CD8-positive, alpha-beta memory T cell (primary cell): ENCODE measurements around the gene OR2G3. TPM values are rescaled to one million over a fixed set of nuclear protein-coding genes. Genes with fewer than 3 reads are reported as not detected.

Experiments
- CTCF ChIA-PET: fragments of 350-600 bp; sonication (Branson Sonifier 250); formaldehyde crosslinking; loops from one replicate; lab custom pipeline; 2021; ENCODE audit warnings: antibody characterized with exemption; lab: Charles Lee
- POLR2A ChIA-PET: fragments of 350-600 bp; sonication (Branson Sonifier 250); formaldehyde crosslinking; loops from one replicate; lab custom pipeline; 2021; ENCODE audit warnings: antibody characterized with exemption; lab: Charles Lee
- DNase-seq, 5 donors: peaks; one replicate each; pipeline versions ENCODE4 v3.0.0 to v3.0.0-alpha.2; 2020 to 2022; ENCODE audit warnings: mixed read lengths in 1 of 5
- H3K27ac ChIP-seq: one replicate; pipeline ENCODE4 v1.7.0; 2013; ENCODE audit warnings: low read depth, mild to moderate bottlenecking, low read length, moderate library complexity
- H3K27me3 ChIP-seq: 2 replicates; pipeline ENCODE4 v1.7.0; 2013; ENCODE audit warnings: low read length, mild to moderate bottlenecking; ENCODE audit not compliant: insufficient read depth, poor library complexity, severe bottlenecking
- H3K36me3 ChIP-seq: 2 replicates; pipeline ENCODE4 v1.7.0; 2013; ENCODE audit warnings: mild to moderate bottlenecking, low read length, moderate library complexity; ENCODE audit not compliant: insufficient read depth
- H3K4me1 ChIP-seq: 2 replicates; pipeline ENCODE4 v1.7.0; 2013; ENCODE audit warnings: mild to moderate bottlenecking, low read length, moderate library complexity; ENCODE audit not compliant: insufficient read depth
- H3K4me3 ChIP-seq: 2 replicates; pipeline ENCODE4 v1.7.0; 2013; ENCODE audit warnings: mild to moderate bottlenecking, low read length
- H3K9me3 ChIP-seq: 2 replicates; pipeline ENCODE4 v1.7.0; 2013; ENCODE audit warnings: mild to moderate bottlenecking, low read length
- H3K27ac Mint-ChIP-seq, 8 donors: one replicate each; pipeline ENCODE4 v1.8.0; 2020 to 2021; ENCODE audit warnings: mixed read lengths in 8 of 8, mild to moderate bottlenecking in 6 of 8, inconsistent platforms in 3 of 8, moderate library complexity in 3 of 8
- H3K27me3 Mint-ChIP-seq, 2 donors: one replicate each; pipeline ENCODE4 v1.8.0; 2020 to 2021; ENCODE audit warnings: mixed read lengths in 2 of 2, mild to moderate bottlenecking in 1 of 2, moderate library complexity in 1 of 2
- H3K36me3 Mint-ChIP-seq, 3 donors: one replicate each; pipeline ENCODE4 v1.8.0; 2020 to 2021; ENCODE audit warnings: mixed read lengths in 3 of 3, inconsistent platforms in 1 of 3, mild to moderate bottlenecking in 1 of 3
- H3K4me1 Mint-ChIP-seq, 3 donors: one replicate each; pipeline ENCODE4 v1.8.0; 2020 to 2021; ENCODE audit warnings: mixed read lengths in 3 of 3, inconsistent platforms in 1 of 3, mild to moderate bottlenecking in 1 of 3
- H3K4me3 Mint-ChIP-seq, 7 donors: one replicate each; pipeline ENCODE4 v1.8.0; 2020 to 2021; ENCODE audit warnings: mixed read lengths in 7 of 7, mild to moderate bottlenecking in 6 of 7, moderate library complexity in 4 of 7, inconsistent platforms in 2 of 7
- H3K9me3 Mint-ChIP-seq, 5 donors: one replicate each; pipeline ENCODE4 v1.8.0; 2020 to 2022; ENCODE audit warnings: mixed read lengths in 5 of 5, mild to moderate bottlenecking in 3 of 5, moderate library complexity in 2 of 5, inconsistent platforms in 1 of 5
- polyA plus RNA-seq: library from polyadenylated mRNA; unstranded; fragments of 300-500 nt; fragmentation: Illumina TruSeq; gene quantifications from one replicate; pipeline ENCODE4 v1.2.3, GENCODE V29; 2021
- total RNA-seq, 2 experiments: library from RNA; stranded (reverse); gene quantifications; one replicate each; pipeline ENCODE4 v1.2.3, GENCODE V29; 2021

The OR2G3 gene
- total and polyA plus RNA-seq, 3 experiments from 2014 or later: not detected

GRCh38 chr1:247588060-247588459 is 17.3 kb upstream of the OR2G3 start, which contains the start of gene OR2G2:
Gene OR2G2 (plus strand): TSS chr1:247588360. CDS start chr1:247588360, 0 bp downstream.
- H3K4me3 Mint-ChIP-seq: no peak within 1 kb of the TSS
- no peaks in the 10 kb centered on the region for H3K4me1 Mint-ChIP-seq
- no peak within 1 kb of the TSS for H3K27ac ChIP-seq
- H3K9me3 ChIP-seq: no peaks in the 10 kb centered on the region
- H3K36me3 ChIP-seq: no peaks in the 10 kb centered on the region
- H3K27me3 ChIP-seq: no peaks in the 10 kb centered on the region
- H3K9me3 Mint-ChIP-seq: peaks cover 0 to 5% (median 1%) of the 10 kb centered on the region in 5 donors
- H3K36me3 Mint-ChIP-seq: no peaks in the 10 kb centered on the region
- CTCF ChIA-PET: no interaction called here
- POLR2A ChIA-PET: no interaction called here
- no peak for DNase-seq
- no peak within 1 kb of the TSS for H3K4me3 ChIP-seq
- H3K27ac Mint-ChIP-seq: no peak within 1 kb of the TSS
- H3K27me3 Mint-ChIP-seq: no peaks in the 10 kb centered on the region
- H3K4me1 ChIP-seq: no peaks in the 10 kb centered on the region

DNA sequence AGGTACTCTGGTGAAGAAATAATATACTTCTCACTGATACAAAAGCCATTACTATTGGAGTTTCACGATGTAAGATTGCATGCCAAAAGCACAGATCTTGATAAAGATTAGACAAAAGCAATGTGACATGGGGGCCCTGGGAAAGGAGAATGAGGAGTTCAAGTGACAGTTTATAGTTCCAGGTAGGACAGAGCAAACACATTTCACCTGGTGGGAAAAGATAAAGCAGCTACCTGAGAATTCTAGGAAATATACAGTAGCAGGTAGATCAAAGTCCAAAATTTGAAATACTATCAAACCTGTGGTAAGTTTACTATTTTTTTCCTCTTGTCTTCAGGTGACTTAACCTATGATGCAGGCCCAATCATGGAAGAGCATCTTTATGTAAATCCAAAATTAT is 8.0 kb downstream of the OR2G3 start:
- Mint-ChIP-seq H3K4me3 (no peak overlapping the region), H3K4me1 (no peaks in the 10 kb centered on the region), H3K27ac (no peak overlapping the region), H3K27me3 (peaks cover 0 to 6% of the 10 kb centered on the region in 2 donors), H3K36me3 (no peaks in the 10 kb centered on the region), H3K9me3 (peaks cover 0 to 13% (median 0%) of the 10 kb centered on the region in 5 donors)
- no peaks in the 10 kb centered on the region for H3K36me3 ChIP-seq
- ChIA-PET POLR2A (no interaction called here), CTCF (no interaction called here)
- no peak overlapping the region for H3K27ac ChIP-seq
- H3K4me1 ChIP-seq: no peaks in the 10 kb centered on the region
- H3K4me3 ChIP-seq: no peak overlapping the region
- no peaks in the 10 kb centered on the region for H3K9me3 ChIP-seq
- no peaks in the 10 kb centered on the region for H3K27me3 ChIP-seq
- no peak for DNase-seq

DNA sequence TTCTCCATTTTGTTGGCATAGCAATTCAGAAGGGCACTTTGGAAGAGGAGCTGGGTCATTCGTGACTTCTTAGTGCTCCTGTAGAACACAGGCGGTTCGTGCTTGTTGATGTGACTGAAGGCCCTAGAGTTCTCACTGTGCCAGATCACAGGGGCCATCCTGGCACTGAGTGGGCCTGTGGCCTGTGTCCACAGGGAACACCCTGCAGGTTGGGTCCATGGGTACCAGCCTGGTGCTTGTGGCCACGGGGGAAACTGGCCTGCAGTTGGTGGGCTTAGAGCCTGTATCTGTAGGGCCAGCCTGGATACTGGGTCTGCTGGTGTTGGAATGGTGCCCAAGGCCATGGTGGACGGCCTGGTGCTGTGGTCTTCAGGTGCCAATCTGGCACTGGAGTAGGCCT is 9.2 kb downstream of the OR2G3 start:
- CTCF ChIA-PET: no interaction called here
- Histone ChIP-seq H3K27me3 (no peaks in the 10 kb centered on the region), H3K4me3 (no peak overlapping the region), H3K36me3 (no peaks in the 10 kb centered on the region), H3K4me1 (no peaks in the 10 kb centered on the region), H3K27ac (no peak overlapping the region), H3K9me3 (no peaks in the 10 kb centered on the region)
- H3K36me3 Mint-ChIP-seq: no peaks in the 10 kb centered on the region
- no peaks in the 10 kb centered on the region for H3K4me1 Mint-ChIP-seq
- H3K27me3 Mint-ChIP-seq: peaks cover 0 to 5% of the 10 kb centered on the region in 2 donors
- no peak for DNase-seq
- POLR2A ChIA-PET: no interaction called here
- H3K4me3 Mint-ChIP-seq: no peak overlapping the region
- H3K9me3 Mint-ChIP-seq: peaks cover 0 to 10% (median 0%) of the 10 kb centered on the region in 5 donors
- H3K27ac Mint-ChIP-seq: no peak overlapping the region

DNA sequence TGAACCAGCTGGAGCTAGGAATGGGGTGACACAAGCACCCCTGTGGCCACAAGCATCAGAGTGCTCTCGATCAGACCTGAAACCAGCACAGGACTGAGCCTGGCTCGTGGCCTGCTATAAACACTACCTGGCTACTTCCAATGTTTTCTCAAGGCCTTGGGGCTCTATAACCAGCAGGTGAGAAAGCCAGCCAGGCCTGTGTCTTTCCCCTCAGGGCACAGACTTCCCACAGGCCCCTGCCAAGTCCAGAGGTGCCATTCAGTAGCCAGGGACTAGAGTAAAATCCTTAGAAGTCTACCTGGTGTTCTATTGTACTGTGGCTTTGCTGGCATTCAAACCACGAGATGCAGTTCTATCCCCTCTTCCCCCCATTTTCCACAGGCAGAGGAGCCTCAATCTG is 22.6 kb downstream of the OR2G3 start:
- no peak overlapping the region for H3K27ac Mint-ChIP-seq
- no peaks in the 10 kb centered on the region for H3K27me3 ChIP-seq
- no peaks in the 10 kb centered on the region for H3K36me3 Mint-ChIP-seq
- DNase-seq: no peak
- ChIA-PET CTCF (no interaction called here), POLR2A (no interaction called here)
- peaks cover 5 to 11% (median 8%) of the 10 kb centered on the region in 5 donors for H3K9me3 Mint-ChIP-seq
- H3K4me3 Mint-ChIP-seq: no peak overlapping the region
- H3K4me1 Mint-ChIP-seq: no peaks in the 10 kb centered on the region
- H3K9me3 ChIP-seq: no peaks in the 10 kb centered on the region
- H3K27me3 Mint-ChIP-seq: no peaks in the 10 kb centered on the region
- H3K36me3 ChIP-seq: no peaks in the 10 kb centered on the region
- H3K4me1 ChIP-seq: no peaks in the 10 kb centered on the region
- no peak overlapping the region for H3K27ac ChIP-seq
- H3K4me3 ChIP-seq: no peak overlapping the region

DNA sequence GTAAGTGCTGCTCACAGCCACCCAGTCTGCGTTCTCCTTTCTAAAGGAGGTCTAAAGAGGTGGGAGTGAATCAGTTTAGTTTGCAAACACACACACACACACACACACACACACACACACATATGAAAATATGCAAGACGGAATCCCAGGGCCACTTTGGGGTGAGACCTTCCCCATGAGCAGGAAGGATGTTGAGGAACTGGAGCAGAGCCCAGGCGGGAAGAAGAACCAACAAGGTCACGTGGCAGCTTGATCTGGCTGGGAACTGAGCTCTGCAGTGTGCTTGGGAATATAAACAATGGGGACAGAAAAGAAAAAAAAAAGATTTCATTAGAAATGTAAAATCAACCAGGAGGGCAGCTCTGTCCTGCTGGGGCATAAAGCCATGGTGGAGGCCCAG is 32.6 kb downstream of the OR2G3 start:
- Mint-ChIP-seq H3K4me3 (no peak overlapping the region), H3K36me3 (no peaks in the 10 kb centered on the region), H3K27ac (no peak overlapping the region), H3K9me3 (peaks cover 0 to 10% (median 7%) of the 10 kb centered on the region in 5 donors), H3K4me1 (no peaks in the 10 kb centered on the region), H3K27me3 (peaks cover 15 to 29% of the 10 kb centered on the region in 2 donors)
- DNase-seq: no peak
- Histone ChIP-seq H3K27me3 (no peaks in the 10 kb centered on the region), H3K27ac (no peak overlapping the region), H3K4me3 (no peak overlapping the region), H3K36me3 (no peaks in the 10 kb centered on the region), H3K4me1 (no peaks in the 10 kb centered on the region), H3K9me3 (no peaks in the 10 kb centered on the region)
- CTCF ChIA-PET: no interaction called here
- POLR2A ChIA-PET: no interaction called here

DNA sequence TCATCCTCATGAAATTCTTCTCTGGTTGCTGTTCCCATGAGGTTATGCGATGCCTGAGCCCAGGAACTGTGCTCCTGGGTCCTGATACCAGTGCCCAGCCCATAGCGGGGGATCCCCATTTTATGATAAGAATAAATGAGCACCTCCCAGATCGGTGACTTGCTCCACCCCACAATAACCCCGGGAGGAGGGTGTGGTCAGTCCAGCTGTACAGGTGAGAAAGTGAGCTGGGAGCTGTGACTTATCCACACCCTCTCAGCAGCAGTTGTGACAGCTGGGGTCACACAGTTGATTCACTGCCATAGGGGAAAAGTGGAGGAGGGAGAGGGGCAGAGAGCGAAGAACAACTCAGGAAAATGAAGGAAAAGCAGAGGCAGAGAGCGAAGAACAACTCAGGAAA is 33.4 kb downstream of the OR2G3 start:
- no peaks in the 10 kb centered on the region for H3K9me3 ChIP-seq
- Mint-ChIP-seq H3K4me3 (peak overlapping the region in 1 of 7 donors; percentile 49), H3K27me3 (peaks cover 15 to 29% of the 10 kb centered on the region in 2 donors), H3K4me1 (no peaks in the 10 kb centered on the region), H3K36me3 (no peaks in the 10 kb centered on the region), H3K27ac (no peak overlapping the region), H3K9me3 (peaks cover 0 to 9% (median 8%) of the 10 kb centered on the region in 5 donors)
- ChIA-PET CTCF (no interaction called here), POLR2A (no interaction called here)
- no peak for DNase-seq
- H3K27me3 ChIP-seq: no peaks in the 10 kb centered on the region
- no peaks in the 10 kb centered on the region for H3K36me3 ChIP-seq
- H3K4me1 ChIP-seq: no peaks in the 10 kb centered on the region
- no peak overlapping the region for H3K27ac ChIP-seq
- no peak overlapping the region for H3K4me3 ChIP-seq

- Histone ChIP-seq H3K36me3 (no peaks in the 10 kb centered on the region), H3K4me1 (no peaks in the 10 kb centered on the region), H3K9me3 (no peaks in the 10 kb centered on the region), H3K27me3 (no peaks in the 10 kb centered on the region), H3K4me3 (no peak overlapping the region), H3K27ac (no peak overlapping the region)
- peaks cover 19 to 29% of the 10 kb centered on the region in 2 donors for H3K27me3 Mint-ChIP-seq
- POLR2A ChIA-PET: no interaction called here
- no peaks in the 10 kb centered on the region for H3K4me1 Mint-ChIP-seq
- no peak overlapping the region for H3K4me3 Mint-ChIP-seq
- CTCF ChIA-PET: no interaction called here
- H3K9me3 Mint-ChIP-seq: peaks cover 0 to 8% (median 7%) of the 10 kb centered on the region in 5 donors
- no peaks in the 10 kb centered on the region for H3K36me3 Mint-ChIP-seq
- peak in 1 of 5 donors; percentile 14 for DNase-seq
- H3K27ac Mint-ChIP-seq: no peak overlapping the region
Observed at GRCh38 chr1:247639381-247639981, 34.1 kb downstream of the OR2G3 start.

GRCh38 chr1:247642742-247643141 is 37.4 kb downstream of the OR2G3 start:
- Histone ChIP-seq H3K27ac (no peak overlapping the region), H3K4me1 (no peaks in the 10 kb centered on the region), H3K27me3 (no peaks in the 10 kb centered on the region), H3K4me3 (no peak overlapping the region), H3K36me3 (no peaks in the 10 kb centered on the region), H3K9me3 (no peaks in the 10 kb centered on the region)
- no peak overlapping the region for H3K4me3 Mint-ChIP-seq
- POLR2A ChIA-PET: no interaction called here
- no peaks in the 10 kb centered on the region for H3K4me1 Mint-ChIP-seq
- CTCF ChIA-PET: no interaction called here
- no peak overlapping the region for H3K27ac Mint-ChIP-seq
- H3K36me3 Mint-ChIP-seq: no peaks in the 10 kb centered on the region
- no peak for DNase-seq
- H3K9me3 Mint-ChIP-seq: peaks cover 0 to 8% (median 5%) of the 10 kb centered on the region in 5 donors
- peaks cover 16 to 20% of the 10 kb centered on the region in 2 donors for H3K27me3 Mint-ChIP-seq
